GM12865 (cell line): Measurements from ENCODE around the gene STARD13.

Source experiments
- DNase-seq: peaks from one replicate; pipeline ENCODE4 v3.0.0; 2010; ENCODE audit warnings: low read depth
- H3K4me3 ChIP-seq: 2 replicates; pipeline ENCODE4 v1.5.1; 2011; ENCODE audit warnings: mild to moderate bottlenecking, low read depth, low read length, control low read depth
- TF ChIP-seq, protein P1 (sequence below): IDR thresholded peaks from 2 replicates; pipeline ENCODE4 v1.5.1; 2011; ENCODE audit warnings: low read length, control low read depth, low read depth, inconsistent platforms; ENCODE audit not compliant: insufficient read depth; ENCODE audit errors: missing control alignments

Gene STARD13

GRCh38 chr13:33176526-33176925 is 109.0 kb downstream of the STARD13 start:
- DNase-seq = no peak
- TF ChIP-seq, protein P1, sequence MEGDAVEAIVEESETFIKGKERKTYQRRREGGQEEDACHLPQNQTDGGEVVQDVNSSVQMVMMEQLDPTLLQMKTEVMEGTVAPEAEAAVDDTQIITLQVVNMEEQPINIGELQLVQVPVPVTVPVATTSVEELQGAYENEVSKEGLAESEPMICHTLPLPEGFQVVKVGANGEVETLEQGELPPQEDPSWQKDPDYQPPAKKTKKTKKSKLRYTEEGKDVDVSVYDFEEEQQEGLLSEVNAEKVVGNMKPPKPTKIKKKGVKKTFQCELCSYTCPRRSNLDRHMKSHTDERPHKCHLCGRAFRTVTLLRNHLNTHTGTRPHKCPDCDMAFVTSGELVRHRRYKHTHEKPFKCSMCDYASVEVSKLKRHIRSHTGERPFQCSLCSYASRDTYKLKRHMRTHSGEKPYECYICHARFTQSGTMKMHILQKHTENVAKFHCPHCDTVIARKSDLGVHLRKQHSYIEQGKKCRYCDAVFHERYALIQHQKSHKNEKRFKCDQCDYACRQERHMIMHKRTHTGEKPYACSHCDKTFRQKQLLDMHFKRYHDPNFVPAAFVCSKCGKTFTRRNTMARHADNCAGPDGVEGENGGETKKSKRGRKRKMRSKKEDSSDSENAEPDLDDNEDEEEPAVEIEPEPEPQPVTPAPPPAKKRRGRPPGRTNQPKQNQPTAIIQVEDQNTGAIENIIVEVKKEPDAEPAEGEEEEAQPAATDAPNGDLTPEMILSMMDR = no peak
- H3K4me3 ChIP-seq = no peak overlapping the region

- DNase-seq = no peak
- no peak overlapping the region for H3K4me3 ChIP-seq
- TF ChIP-seq, protein P1 = no peak
Observed at GRCh38 chr13:33175991-33176390, 109.6 kb downstream of the STARD13 start.

DNA sequence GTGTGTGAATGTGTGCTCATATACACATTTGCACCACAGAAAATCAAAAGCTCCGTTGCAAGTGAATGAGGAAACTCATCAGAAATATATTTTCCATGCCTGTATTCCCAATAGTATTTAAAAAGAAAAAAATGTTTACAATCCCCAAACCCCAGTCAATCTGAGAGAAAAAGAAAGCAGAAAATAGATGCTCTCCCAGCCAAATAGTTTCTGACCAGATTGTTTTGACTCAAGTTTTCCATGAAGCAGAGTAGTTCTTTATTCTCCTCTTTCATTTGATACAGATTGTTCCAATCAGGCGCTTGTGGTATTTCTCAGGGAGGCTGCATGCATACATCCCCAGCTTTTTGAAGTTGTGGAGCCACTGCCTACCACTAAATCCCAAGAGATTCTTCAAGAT is 110.6 kb downstream of the STARD13 start:
- no peak overlapping the region for H3K4me3 ChIP-seq
- TF ChIP-seq, protein P1 = no peak
- no peak for DNase-seq

GRCh38 chr13:33174491-33174890 is 111.1 kb downstream of the STARD13 start:
- no peak overlapping the region for H3K4me3 ChIP-seq
- no peak for DNase-seq
- TF ChIP-seq, protein P1 = no peak

- H3K4me3 ChIP-seq = no peak overlapping the region
- DNase-seq = no peak
- TF ChIP-seq, protein P1 = no peak
Observed at GRCh38 chr13:33172911-33173310, 112.6 kb downstream of the STARD13 start.

DNA sequence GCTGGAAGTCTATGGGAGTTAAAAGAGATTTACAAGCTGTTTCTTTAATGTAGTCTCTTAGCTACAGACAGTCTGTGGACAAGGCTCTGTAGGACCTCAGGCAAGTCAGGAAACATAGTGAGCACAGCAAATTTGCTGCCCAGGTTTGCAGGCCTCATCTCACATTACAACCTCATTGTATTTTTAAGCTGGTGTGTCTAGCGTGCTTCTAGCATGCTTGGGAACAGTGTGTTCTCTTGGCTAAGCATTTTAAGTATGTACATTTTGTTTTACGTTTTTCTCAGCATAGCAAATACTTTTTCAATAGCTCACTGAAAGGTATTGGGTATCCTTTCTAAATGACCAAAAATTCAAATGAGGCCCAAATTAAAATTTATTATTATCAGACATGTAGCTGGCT is 113.2 kb downstream of the STARD13 start:
- no peak for DNase-seq
- TF ChIP-seq, protein P1 = no peak
- no peak overlapping the region for H3K4me3 ChIP-seq

- TF ChIP-seq, protein P1 = no peak
- H3K4me3 ChIP-seq = no peak overlapping the region
- no peak for DNase-seq
Observed at GRCh38 chr13:33169273-33169980, 116.1 kb downstream of the STARD13 start.
